CD4-positive, alpha-beta T cell treated with Interleukin-2 at 100 ng/mL for 4 hours (primary cell): Measurements from ENCODE around the gene ADAMTS12.
"Not testable (repeated sequence)": the region's sequence is repeated elsewhere in the genome, so short reads cannot be mapped to it uniquely, and the experiment has no call there.

Experiments
- DNase-seq: peaks from one replicate; pipeline ENCODE4 v3.0.0-alpha.2; 2020; ENCODE audit warnings: low spot score

ADAMTS12 gene

DNA sequence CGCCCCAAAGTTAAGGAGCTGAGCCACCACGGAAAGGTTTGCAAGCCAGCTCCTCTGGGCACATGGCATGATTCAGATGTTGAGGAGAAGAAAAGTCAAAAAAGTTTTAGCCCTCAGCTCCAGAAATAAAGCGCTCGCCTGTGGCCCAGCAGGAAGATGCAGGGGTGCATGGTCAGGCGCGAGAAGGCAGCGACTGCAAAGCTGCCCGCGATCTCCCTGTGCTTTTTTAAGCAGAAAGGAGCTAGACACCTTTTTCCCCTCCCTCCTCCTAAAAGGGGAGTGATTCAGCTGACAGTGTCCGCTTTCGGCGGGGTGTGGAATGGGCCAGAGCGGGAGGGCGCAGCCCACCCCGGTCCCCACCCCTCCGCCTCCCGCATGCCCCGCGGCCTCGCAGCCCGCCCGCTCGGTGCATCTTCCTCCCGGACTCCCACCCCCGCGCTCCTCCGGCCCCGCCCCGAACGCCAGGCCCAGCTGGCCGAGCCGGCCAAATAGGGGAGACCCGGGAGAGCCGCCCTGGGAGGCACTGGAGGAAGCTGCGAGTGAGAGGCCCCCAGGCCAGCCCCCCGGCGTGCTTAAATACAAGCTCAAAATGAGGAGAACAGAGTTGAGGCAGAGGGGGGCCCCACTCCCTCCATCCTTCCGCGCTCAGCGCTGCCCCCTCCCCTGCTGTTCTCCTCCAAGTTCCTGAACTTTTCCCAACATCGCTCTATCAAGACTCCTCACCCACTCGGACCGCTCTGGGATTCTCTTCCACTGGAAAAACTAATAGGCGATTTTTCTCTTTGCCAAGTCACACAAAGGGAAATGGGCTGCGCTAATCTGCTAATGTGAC lies at the start of gene ADAMTS12:
TSS of gene ADAMTS12 (minus strand) at position 203 of the 832 bp plus-strand sequence. CDS start at position 69, 134 bp downstream.
- DNase-seq = no peak

DNA sequence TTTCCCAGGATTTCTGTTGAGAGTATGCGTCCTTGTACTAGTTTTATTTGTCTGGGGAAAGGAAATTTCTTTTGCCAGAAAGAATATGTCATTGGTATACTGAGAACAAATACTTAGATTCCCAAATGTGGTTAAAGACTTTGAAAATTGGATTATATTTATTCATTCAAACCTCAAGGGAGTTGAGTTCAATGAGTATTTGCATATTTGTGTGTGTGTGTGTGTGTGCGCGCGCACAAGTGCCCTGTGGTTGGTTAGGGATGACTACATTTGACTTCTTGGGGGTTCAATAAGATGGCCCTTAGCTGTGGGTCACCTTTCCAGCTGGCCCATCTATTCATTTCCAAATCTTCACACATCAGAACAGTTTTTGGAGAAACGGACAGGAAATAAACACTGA lies 49.3 kb upstream of the ADAMTS12 start:
- DNase-seq = no peak

DNA sequence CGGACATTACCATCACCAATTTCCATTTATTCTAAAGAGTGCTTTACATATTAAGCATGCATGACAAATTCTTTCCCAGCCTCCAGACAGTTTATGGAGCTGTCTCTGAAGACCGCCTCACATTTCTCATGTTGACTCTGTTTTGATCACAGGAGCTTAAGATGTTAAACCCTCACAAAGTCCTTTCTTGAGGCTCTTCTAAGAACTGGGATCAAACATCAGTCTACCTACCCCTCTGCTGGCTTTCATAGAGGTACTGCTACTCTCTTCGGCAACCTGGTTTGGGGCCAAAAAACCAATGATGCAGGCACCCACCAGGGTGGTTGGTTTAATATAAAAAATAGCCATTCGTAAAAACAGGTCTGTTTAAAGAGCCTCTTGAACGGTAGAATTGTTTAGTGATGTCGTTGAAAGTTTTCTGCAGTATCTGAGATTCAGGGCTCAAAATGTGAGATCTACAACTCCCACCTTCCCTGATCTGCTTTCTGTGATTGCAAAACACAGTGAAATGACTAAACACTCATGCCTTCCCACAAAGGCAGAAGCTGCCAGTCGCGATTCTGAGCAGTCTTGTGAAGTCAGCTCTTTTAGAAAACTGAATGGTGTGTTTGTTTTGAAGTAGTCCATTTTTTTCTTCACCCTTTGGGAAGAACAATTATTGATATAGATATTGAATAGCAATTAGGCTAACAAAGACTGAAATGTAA lies 47.9 kb upstream of the ADAMTS12 start:
- DNase-seq = no peak

DNA sequence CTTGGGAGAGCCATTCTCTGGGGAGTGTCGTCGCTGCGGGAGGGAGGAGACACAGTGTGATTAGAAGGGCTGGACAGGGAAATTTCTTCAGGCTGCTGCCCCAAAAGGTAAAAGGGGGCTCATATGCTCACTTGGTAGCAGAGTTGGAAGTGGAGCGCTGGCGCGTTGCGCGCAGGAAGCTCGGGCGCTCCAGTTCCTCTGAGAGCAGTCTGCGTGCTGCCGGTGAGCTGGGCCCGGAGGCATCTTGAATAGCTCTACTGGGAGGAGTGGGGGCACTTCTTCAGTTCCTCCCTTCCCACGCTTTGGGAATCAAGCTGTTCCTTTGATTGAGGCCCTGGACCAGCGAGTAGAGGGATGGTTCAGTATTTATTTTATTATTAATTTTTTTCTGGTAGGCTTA lies 47.1 kb upstream of the ADAMTS12 start:
- DNase-seq = no peak

- no peak for DNase-seq
Observed at GRCh38 chr5:33938507-33938796, 46.7 kb upstream of the ADAMTS12 start.

DNA sequence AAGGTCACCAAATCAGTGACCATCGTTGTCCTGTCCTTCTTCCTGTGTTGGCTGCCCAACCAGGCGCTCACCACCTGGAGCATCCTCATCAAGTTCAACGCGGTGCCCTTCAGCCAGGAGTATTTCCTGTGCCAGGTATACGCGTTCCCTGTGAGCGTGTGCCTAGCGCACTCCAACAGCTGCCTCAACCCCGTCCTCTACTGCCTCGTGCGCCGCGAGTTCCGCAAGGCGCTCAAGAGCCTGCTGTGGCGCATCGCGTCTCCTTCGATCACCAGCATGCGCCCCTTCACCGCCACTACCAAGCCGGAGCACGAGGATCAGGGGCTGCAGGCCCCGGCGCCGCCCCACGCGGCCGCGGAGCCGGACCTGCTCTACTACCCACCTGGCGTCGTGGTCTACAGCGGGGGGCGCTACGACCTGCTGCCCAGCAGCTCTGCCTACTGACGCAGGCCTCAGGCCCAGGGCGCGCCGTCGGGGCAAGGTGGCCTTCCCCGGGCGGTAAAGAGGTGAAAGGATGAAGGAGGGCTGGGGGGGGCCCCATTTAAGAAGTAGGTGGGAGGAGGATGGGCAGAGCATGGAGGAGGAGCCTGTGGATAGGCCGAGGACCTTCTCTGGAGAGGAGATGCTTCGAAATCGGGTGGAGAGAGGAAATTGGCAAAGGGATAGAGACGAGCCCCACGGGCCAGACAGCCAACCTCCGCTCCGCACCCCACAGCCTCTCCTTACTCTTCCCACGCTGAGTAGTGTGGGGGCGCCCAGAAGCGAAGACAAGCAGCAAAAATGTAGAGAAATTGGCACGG lies 46.1 kb upstream of the ADAMTS12 start:
- DNase-seq = no peak

- DNase-seq = no peak
Observed at GRCh38 chr5:33937017-33937706, 45.4 kb upstream of the ADAMTS12 start.

DNA sequence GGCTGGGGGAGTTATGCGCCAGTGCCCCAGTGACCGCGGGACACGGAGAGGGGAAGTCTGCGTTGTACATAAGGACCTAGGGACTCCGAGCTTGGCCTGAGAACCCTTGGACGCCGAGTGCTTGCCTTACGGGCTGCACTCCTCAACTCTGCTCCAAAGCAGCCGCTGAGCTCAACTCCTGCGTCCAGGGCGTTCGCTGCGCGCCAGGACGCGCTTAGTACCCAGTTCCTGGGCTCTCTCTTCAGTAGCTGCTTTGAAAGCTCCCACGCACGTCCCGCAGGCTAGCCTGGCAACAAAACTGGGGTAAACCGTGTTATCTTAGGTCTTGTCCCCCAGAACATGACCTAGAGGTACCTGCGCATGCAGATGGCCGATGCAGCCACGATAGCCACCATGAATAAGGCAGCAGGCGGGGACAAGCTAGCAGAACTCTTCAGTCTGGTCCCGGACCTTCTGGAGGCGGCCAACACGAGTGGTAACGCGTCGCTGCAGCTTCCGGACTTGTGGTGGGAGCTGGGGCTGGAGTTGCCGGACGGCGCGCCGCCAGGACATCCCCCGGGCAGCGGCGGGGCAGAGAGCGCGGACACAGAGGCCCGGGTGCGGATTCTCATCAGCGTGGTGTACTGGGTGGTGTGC lies 44.7 kb upstream of the ADAMTS12 start, which contains the start of gene RXFP3:
TSS of gene RXFP3 (plus strand) at position 6 of the 636 bp plus-strand sequence. CDS start at position 361, 355 bp downstream.
- no peak for DNase-seq

GRCh38 chr5:33936004-33936380 lies 44.2 kb upstream of the ADAMTS12 start:
- DNase-seq = no peak

GRCh38 chr5:33934176-33934575 lies 42.4 kb upstream of the ADAMTS12 start:
- no peak for DNase-seq

GRCh38 chr5:33933723-33934169 lies 42.0 kb upstream of the ADAMTS12 start:
- no peak for DNase-seq

DNA sequence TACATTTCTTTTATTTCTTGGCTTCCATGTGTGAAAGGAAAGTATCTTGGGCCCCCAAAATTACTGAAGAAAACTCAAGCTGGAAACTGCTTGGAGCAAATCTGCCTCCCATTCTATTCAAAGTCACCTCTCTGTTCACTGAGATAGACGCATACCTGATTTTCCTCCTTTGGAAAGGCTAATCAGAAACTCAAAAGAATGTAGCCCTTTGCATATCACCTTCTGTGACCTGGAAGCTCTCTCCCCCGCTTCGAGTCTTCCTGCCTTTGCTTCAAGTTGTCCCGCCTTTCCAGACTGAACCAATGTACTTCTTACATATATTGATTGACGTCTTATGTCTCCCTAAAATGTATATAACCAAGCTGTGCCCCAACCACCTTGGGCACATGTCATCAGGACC lies 39.3 kb upstream of the ADAMTS12 start:
- no peak for DNase-seq

DNA sequence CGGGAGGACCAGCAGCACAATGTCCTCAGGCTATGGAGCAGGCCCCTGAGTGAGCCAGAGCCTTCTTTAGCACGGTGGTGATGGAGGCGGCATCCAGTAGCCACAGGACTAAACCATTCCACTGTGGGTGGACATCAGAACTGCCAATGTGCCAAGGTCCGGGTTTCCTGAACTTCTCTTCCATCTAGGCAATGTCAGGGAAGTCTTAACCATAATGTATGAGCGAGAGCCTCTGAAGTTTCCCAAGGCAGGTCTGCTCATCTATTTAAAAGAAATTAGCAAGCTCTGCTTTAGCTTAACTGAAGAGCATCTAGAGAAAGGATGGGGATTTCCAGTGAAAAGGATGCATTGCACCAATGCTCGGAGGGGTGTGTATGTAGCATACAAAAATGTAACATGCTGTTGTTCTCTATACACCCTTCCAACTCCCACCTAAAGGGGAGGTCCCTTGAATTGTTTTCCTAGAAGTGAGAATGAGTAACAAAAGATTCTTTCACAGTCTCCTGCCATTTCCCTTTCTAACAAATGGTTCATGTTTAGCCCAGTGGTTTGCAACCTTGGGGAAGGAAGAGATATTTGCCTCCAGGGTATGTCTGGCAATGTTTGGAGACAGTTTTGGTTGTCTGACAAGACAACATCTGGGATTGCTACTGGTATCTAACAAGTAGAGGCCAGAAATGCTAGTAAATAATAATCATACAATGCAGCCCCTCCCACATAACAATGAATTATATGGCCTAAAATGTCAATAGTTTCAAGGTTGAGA lies 38.3 kb upstream of the ADAMTS12 start:
- DNase-seq = no peak

- no peak for DNase-seq
Observed at GRCh38 chr5:33928283-33928682, 36.5 kb upstream of the ADAMTS12 start.

GRCh38 chr5:33927685-33928084 lies 35.9 kb upstream of the ADAMTS12 start:
- no peak for DNase-seq

DNA sequence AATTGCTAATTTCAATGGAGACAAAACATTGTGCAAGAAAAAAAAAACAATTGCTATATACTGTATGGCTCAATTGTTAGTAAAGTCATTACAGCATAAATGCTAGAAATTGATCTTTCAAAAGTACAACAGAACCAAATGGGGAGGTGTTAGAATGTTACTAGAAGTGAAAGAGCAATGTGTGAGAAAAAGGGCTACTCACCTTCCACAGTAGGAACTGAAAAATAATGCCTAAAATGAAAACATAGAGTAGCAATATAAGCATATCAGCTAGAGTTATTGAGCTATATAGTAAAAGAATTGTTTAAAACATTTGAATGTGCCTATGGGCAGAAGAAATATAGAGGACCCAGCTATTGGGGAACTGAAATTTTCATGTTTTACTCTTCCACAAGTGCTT lies 33.5 kb upstream of the ADAMTS12 start:
- no peak for DNase-seq

GRCh38 chr5:33921002-33921401 lies 29.2 kb upstream of the ADAMTS12 start:
- DNase-seq = no peak

DNA sequence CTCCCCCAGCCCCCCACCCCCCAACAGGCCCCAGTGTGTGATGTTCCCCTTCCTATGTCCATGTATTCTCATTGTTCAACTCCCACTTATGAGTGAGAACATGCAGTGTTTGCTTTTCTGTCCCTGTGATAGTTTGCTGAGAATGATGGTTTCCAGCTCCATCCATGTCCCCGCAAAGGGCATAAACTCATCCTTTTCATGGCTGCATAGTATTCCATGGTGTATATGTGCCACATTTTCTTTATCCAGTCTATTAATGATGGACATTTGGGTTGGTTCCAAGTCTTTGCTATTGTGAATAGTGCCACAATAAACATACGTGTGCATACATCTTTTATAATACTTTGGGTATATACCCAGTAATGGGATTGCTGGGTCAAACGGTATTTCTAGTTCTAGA lies 23.1 kb upstream of the ADAMTS12 start:
- not testable (repeated sequence) for DNase-seq

GRCh38 chr5:33906248-33906647 lies 14.5 kb upstream of the ADAMTS12 start:
- not testable (repeated sequence) for DNase-seq

DNA sequence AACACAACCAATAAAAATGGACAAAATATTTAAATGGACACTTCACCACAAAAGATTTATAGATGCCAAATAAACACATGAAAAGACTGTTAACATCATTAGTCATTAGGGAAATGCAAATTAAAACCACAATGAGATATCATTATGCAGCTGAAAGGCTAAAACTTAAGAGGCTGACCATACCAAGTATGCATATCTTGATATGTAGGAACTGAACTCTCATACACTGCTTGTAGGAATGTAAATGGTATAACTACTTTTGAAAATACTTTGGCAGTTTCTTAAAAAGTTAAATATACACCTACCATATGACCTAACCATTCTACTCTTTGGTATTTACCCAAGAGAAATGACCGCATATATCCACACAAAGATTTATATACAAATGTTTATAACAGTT lies 13.6 kb upstream of the ADAMTS12 start:
- DNase-seq = no peak

GRCh38 chr5:33903118-33903517 lies 11.3 kb upstream of the ADAMTS12 start:
- no peak for DNase-seq
